Left cardiac atrium (tissue), 4 donors: ENCODE data around the gene OTUD7B. TPM values are rescaled to one million over a fixed set of nuclear protein-coding genes. Genes with fewer than 3 reads are reported as not detected.
"Not testable (repeated sequence)": the region's sequence is repeated elsewhere in the genome, so short reads cannot be mapped to it uniquely, and the experiment has no call there.

ENCODE experiments used
- ATAC-seq, 2 donors: fragments of 200-7000 bp; cut with Tn5 transposase; one replicate each; pipeline ENCODE4 v1.9.1; 2020; ENCODE audit warnings: mild to moderate bottlenecking in 2 of 2, moderate library complexity in 2 of 2
- DNase-seq: peaks from one replicate; pipeline ENCODE4 v3.0.0-alpha.2; 2020
- intact Hi-C, 2 donors: fragments of 100-400 bp; cut with DNase I; formaldehyde crosslinking; loops; one replicate each; pipeline versions ENCODE4 v1.14.1 to v1.15.1; 2022 to 2023
- long read RNA-seq: library from polyadenylated mRNA; unstranded; transcript quantifications from one replicate; pipeline ENCODE4 v2.0.0, GENCODE V29; 2021
- total RNA-seq, 2 donors: library from RNA; stranded (reverse); fragmentation: NEBNext Ultra II Directional; extraction: Animal tissue kit (Norgen Biotek cat#: 25700); gene quantifications; one replicate each; pipeline ENCODE4 v1.2.1, GENCODE V29; 2021
- donor health status: DM: no; HTN: yes; CAD: no.
- donor health status: DM: no; HTN: yes; CAD: no; lungs with severe emphysema.
- donor health status: DM: yes; HTN: yes; CAD: no.
- donor health status: Dilated cardiomyopathy.

The OTUD7B gene
- total RNA-seq: 10 to 100 TPM; 20.3 to 21.4 TPM
- long read RNA-seq, partial matches to known transcripts: 0 of 2 reads
- long read RNA-seq, other reads (novel, unspliced or antisense): 2 of 2 reads

DNA sequence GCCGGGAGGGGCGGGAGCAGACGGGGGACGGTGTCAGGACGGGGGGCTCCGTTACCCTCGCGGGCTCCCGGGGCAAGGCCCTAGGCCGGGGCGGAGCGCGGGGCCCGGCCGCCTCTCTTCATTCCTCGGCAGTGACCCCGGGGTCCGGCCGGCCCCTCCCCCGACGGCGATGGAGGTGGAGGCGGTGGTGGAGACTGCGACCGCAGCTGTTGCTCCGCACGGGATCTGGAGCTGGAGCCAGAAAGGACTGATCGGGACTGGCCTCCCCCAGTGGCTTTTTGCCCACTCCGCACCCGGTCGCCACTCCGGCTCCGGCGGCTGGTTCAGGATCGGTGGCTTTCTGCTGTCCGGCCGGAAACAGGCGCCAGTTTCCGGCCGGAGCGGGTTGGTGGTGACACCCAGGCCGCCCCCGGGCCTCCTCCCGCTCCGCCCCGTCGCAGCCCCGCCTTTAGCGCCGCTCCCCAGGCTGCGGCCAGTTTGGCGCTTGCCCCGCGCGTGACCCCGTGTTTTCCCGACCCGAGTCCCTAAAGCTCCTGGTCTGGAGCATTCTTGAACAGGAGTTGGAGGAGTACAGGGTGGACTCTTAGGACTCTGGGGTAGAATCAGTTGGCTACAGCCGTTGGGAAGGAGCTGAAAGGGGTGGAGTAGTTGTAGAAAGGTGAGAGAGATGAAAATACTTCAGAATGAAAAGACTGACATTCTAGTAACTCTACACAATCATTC lies at the start of gene OTUD7B:
Gene OTUD7B (minus strand): TSS at position 334 of the 723 bp plus-strand sequence. CDS start 33,216 bp downstream, outside the sequence.
- DNase-seq: peak; percentile 90
- peak; percentile 95 to 96 for ATAC-seq
- intact Hi-C loops: loop anchor here in 1 of 2 donors (10.0 kb wide), 1 partner anchor 54 kb away; the partner anchor contains the start of gene VPS45

DNA sequence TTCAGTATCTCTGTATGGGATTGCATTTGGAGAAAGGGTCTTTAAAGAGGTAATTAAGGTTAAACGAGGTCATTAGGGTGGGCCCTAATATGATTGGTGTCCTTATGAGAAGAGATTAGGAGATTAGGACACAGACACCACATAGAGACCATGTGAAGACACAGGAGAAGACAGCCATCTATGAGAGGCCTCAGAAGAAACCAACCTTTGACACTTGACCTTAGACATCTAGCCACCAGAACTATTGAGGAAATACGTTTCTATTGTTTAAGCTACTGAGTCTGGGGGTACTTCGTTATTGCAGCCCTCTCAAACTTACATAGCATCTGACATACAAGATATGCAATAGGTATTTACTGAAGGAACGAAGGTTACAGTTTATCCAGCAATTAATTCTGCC lies 49.7 kb upstream of the OTUD7B start:
- no peak for DNase-seq
- ATAC-seq: no peak
- intact Hi-C loops: loop anchor here in 1 of 2 donors (10.0 kb wide), 1 partner anchor 45 kb away; the partner anchor contains the start of gene OTUD7B

DNA sequence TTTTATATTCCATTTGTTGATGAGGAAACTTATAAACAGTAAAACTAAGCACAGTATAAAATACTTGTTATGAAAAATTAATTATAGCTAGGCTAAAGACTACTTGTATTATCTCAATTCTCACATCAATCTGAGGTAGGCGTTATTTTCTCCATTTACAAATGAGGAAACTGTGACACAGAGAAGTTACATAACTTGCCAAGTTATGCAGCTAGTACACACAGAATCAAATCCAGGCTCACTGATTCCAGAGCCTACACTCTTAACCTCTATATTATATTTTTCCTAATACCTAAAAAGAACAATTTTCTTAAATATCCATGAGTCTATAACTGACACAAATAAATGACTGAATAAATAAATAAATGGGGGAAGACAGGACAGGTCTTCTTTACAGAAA lies 45.9 kb upstream of the OTUD7B start:
- intact Hi-C loops: no loop called here
- ATAC-seq: no peak
- no peak for DNase-seq

GRCh38 chr1:150055507-150055906 lies 45.0 kb upstream of the OTUD7B start:
- DNase-seq, intact Hi-C loops, ATAC-seq: not testable (repeated sequence)

DNA sequence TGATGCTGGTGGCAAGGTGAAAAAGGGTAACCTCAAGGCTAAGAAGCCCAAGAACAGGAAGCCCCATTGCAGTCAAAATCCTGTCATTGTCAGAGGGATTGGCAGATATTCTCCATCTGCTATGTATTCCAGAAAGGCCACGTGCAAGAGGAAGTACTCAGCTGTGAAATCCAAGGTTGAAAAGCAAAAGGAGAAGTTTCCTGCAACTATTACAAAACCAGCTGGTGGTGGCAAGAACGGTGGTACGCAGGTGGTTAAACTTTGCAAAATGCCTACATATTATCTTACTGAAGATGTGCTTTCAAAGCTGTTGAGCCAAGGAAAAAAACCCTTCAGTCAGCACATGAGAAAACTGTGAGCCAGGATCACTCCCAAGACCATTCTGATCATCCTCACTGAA lies 43.4 kb upstream of the OTUD7B start:
- ATAC-seq (no peak), DNase-seq (no peak)
- intact Hi-C loops: no loop called here

- not testable (repeated sequence) for ATAC-seq
- intact Hi-C loops: loop anchor here in 1 of 2 donors (2.0 kb wide), 1 partner anchor 91 kb away; no protein-coding TSS in a partner anchor
Observed at GRCh38 chr1:150051905-150052412, 41.4 kb upstream of the OTUD7B start.

GRCh38 chr1:150051089-150051373 lies 40.5 kb upstream of the OTUD7B start:
- ATAC-seq (no peak), DNase-seq (no peak)
- intact Hi-C loops: loop anchor here in 1 of 2 donors (2.0 kb wide), 1 partner anchor 90 kb away; no protein-coding TSS in a partner anchor

More at GRCh38 chr1:150051905-150052412, 41.4 kb upstream of the OTUD7B start:
- not testable (repeated sequence) for DNase-seq

DNA sequence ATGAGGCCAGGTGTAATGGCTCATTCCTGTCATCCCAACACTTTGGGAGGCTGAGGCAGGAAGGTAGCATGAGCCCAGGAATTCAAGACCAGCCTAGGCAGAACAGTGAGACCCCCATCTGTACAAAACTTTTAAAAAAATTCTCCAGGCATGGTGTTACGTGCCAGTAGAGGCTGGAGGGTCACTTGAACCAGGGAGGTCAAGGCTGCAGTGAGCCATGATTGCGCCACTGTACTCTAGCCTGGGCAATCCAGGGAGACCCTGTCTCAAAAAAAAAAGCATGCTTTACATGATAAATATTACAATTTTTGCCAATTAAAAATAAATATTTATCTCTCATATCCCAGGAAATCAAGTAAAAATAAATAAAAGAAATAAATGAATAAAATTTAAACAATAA lies 39.4 kb upstream of the OTUD7B start:
- no peak for DNase-seq
- intact Hi-C loops: loop anchor here (2.0 to 5.0 kb wide), 2 partner anchors 88 to 89 kb away; no protein-coding TSS in a partner anchor
- no peak for ATAC-seq

DNA sequence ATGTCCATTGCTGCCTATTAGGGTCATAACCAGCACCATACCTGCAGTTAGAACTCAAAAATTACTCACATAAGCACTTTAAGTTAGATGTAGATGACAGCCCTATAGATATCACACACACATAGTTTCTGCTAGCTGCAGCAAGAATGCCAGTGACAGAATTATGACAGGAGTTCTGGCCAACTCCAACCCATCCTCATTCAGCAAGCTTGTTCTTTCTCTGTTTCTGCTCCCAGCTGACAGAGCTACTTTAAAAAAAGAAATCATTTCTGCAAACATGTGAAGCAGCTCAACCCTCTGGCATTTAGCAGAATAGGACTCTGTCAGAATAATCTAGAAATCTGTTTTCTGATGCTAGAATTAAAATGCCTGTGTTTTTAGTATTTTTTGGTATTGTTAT lies 23.8 kb upstream of the OTUD7B start:
- no peak for ATAC-seq

DNA sequence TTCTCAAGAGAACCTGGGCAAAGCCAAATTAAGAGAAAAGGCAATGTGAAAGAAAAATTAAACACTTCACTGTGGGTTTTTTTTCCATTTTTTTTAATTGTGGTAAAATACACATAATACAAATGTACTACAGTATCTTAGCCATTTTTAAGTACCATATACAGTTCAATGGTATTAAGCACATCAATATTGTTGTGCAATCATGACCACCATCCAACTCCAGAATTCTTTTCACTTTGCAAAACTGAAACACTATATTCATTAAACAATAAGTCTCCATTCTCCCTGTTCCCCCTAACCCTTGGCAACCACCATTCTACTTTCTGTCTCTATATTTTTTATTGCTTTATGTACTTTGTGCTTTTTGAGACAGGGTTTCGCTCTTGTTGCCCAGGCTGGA lies 17.8 kb upstream of the OTUD7B start:
- no peak for ATAC-seq
- intact Hi-C loops: no loop called here

More for the DNA sequence above, 23.8 kb upstream of the OTUD7B start:
- no peak for DNase-seq
- intact Hi-C loops: no loop called here

DNA sequence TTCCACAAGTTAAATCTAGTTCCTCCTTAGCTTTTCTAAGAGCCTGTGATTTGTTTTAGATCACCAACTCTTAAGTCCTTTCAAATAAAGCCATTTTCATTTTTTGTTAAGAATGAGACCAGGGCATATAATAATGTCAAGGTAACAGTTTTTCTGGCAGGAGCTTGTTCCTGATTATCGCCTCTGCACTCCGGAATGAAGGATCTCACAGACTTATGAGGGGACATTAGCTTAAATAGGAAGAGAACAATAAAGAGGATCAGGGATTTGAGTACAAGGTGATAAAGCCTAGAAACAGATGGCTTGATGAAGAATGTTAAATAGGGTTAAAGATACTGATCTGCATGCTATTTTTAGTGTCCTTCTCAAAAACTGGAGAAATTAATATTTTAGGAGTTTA lies 13.6 kb upstream of the OTUD7B start:
- intact Hi-C loops: no loop called here

More for the DNA sequence above, 17.8 kb upstream of the OTUD7B start:
- no peak for DNase-seq

GRCh38 chr1:150022357-150022756 lies 11.8 kb upstream of the OTUD7B start:
- DNase-seq (no peak), ATAC-seq (no peak)
- intact Hi-C loops: no loop called here

More for the DNA sequence above, 13.6 kb upstream of the OTUD7B start:
- ATAC-seq: no peak
- no peak for DNase-seq

DNA sequence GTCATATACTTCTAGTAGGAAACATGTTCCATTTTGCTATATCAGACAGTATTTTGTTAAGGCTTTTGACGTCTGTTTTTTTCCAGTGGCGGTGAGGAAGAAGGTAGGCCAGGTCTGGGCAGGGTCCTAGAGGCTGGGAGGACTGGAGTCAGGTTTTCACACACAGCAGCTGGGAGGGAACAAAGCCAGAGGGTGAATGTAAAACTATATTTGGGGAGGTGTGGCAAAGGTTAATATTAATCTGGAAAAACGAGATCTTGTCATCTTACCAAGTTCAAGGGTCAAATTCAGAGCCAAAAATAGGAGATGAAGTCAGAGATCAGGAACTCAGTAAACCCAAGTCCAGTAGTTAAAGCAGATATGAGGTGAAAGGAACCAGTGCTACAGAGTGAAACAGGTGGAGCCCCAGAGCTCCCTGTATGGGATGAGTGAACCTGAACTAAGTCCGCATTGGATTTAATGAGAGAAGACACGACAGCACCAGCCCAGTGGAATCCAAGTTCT lies 10.7 kb upstream of the OTUD7B start:
- DNase-seq: no peak
- ATAC-seq: peak in 1 of 2 donors; percentile 32
- intact Hi-C loops: no loop called here

- DNase-seq: no peak
- no peak for ATAC-seq
- intact Hi-C loops: no loop called here
Observed at GRCh38 chr1:150020711-150021110, 10.2 kb upstream of the OTUD7B start.

DNA sequence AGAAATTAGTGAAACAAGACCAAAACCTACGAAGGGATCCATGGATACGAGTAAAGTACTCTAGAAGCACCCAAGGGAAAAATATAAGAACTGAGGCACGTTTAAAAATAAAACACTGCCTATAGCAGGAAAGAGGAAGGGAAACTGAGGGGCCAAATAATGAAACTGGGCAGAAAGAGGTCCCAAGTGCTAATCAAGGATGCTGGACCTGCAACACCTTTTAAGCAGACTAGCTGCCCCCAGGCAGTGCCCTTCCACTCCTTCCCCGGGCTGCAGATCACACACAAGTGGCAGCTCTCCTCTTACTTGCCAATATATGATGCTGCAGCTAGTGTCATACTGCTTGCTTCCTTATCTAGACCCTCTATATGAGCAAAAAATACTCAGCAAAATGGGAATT lies 7.6 kb upstream of the OTUD7B start:
- ATAC-seq: no peak
- intact Hi-C loops: loop anchor here in 1 of 2 donors (10.0 kb wide), 1 partner anchor 47 kb away; the partner anchor contains the start of gene VPS45
- no peak for DNase-seq

DNA sequence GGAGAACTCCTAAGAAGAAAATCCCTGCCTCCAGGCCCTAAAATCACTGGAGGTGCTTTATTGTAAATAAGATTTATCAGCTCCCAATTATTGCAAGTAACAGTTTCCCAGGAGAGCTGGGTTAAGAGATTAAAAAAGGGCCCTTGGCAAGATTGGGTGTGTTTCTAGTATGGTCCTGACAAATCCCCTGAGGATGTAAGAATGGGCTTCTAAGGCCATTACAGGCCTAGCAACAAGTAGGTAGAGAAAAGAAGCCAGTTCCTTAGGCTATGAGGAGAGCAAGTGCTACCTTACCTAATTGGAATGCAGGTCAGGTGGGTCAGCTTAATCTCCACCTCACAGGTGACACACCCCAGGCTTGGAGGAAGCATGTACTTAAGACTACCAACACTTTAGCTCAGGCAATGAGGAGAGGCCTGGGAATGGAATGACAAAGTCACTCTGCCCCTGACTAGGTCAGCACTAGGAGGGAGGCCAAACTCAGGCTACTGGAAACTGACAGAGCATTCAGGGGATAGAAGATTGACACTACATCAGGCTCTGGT lies 6.8 kb upstream of the OTUD7B start:
- ATAC-seq (no peak), DNase-seq (no peak)
- intact Hi-C loops: loop anchor here in 1 of 2 donors (10.0 kb wide), 1 partner anchor 48 kb away; the partner anchor contains the start of gene VPS45

DNA sequence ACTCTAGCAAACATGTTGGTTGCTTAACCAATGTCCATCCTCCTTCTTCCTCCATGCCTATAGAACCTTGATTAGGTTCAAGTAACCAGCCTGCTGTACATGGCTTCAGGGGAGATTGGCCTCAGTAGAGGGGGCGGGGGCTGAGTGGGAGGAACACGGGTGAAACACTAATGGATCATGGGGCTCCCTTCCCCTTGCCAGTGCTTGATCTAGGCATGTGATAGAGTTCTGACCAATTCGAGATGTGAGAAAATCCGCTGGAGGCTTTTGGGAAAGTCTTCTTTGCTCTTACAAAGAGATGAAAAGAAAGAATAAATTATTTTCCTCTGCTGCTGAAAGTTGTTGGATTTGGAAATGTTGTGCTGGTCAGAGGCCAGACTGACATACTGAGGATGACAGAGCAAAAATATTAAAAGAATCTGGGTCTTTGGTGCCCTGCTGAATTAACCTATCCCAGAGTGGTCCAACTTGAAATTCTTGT lies 5.2 kb upstream of the OTUD7B start:
- no peak for ATAC-seq
- intact Hi-C loops: loop anchor here in 1 of 2 donors (10.0 kb wide), 1 partner anchor 49 kb away; the partner anchor contains the start of gene VPS45
- no peak for DNase-seq

DNA sequence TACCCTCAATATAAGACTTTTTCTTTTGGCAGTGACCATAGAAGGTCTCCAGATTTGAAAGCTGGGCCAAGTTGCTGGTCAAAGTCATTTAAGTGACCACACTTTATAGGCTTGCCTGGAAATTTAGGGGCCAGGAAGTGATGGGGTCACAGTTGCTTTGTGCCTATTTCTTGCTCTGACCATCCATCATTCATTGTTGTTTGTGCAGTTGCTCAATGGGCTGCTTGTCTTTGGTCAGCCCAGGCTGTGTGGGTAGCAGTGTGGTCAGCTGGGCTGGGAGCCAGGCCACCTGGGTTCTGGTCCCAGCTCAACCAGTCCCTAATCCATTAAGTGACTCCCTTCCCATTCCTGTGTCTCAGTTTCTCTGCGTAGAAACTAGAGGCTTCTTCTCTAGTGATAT lies 2.1 kb upstream of the OTUD7B start:
- intact Hi-C loops: loop anchor here in 1 of 2 donors (10.0 kb wide), 1 partner anchor 52 kb away; the partner anchor contains the start of gene VPS45
- DNase-seq (no peak), ATAC-seq (no peak)

- ATAC-seq (peak; percentile 55 to 73), DNase-seq (peak; percentile 45)
- intact Hi-C loops: loop anchor here in 1 of 2 donors (10.0 kb wide), 1 partner anchor 55 kb away; the partner anchor contains the start of gene VPS45
Observed at GRCh38 chr1:150009604-150010392, 728 bp downstream of the OTUD7B start.
